AG08395 (cell line): ENCODE results near the gene ELOVL6.

Experiments
- DNase-seq: peaks from one replicate; pipeline ENCODE4 v3.0.0; 2012; ENCODE audit warnings: mixed read lengths, low spot score

Gene ELOVL6

GRCh38 chr4:110025056-110025455, 173.4 kb downstream of the ELOVL6 start:
- no peak for DNase-seq

GRCh38 chr4:110022457-110022856, 176.0 kb downstream of the ELOVL6 start:
- no peak for DNase-seq

GRCh38 chr4:110020646-110021443, 177.6 kb downstream of the ELOVL6 start:
- DNase-seq, result no peak

GRCh38 chr4:110020139-110020538, 178.3 kb downstream of the ELOVL6 start:
- DNase-seq, result peak; percentile 31

- no peak for DNase-seq
Observed at GRCh38 chr4:110019153-110019552, 179.3 kb downstream of the ELOVL6 start.

- no peak for DNase-seq
Observed at GRCh38 chr4:110014233-110014632, 184.2 kb downstream of the ELOVL6 start.

- no peak for DNase-seq
Observed at GRCh38 chr4:110012917-110013316, 185.5 kb downstream of the ELOVL6 start.

GRCh38 chr4:110010797-110011196, 187.6 kb downstream of the ELOVL6 start:
- DNase-seq, result no peak

GRCh38 chr4:110009550-110009949, 188.9 kb downstream of the ELOVL6 start:
- DNase-seq, result no peak

- no peak for DNase-seq
Observed at GRCh38 chr4:110008540-110008939, 189.9 kb downstream of the ELOVL6 start.

- no peak for DNase-seq
Observed at GRCh38 chr4:110007217-110007616, 191.2 kb downstream of the ELOVL6 start.

- peak; percentile 70 for DNase-seq
Observed at GRCh38 chr4:110005461-110006056, 192.9 kb downstream of the ELOVL6 start.

GRCh38 chr4:110004556-110004955, 193.9 kb downstream of the ELOVL6 start:
- DNase-seq, result no peak

GRCh38 chr4:110003401-110004187, 194.8 kb downstream of the ELOVL6 start:
- DNase-seq, result no peak

GRCh38 chr4:110002326-110002725, 196.1 kb downstream of the ELOVL6 start:
- DNase-seq, result no peak

- DNase-seq, result no peak
Observed at GRCh38 chr4:109999585-109999912, 198.9 kb downstream of the ELOVL6 start.

- peak; percentile 63 for DNase-seq
Observed at GRCh38 chr4:109998867-109999584, 199.4 kb downstream of the ELOVL6 start.

GRCh38 chr4:109996526-109996925, 201.9 kb downstream of the ELOVL6 start:
- DNase-seq, result no peak
